Smooth muscle cell (in vitro differentiated cells): Measurements from ENCODE around the gene TOX4. TPM values are rescaled to one million over a fixed set of nuclear protein-coding genes. Genes with fewer than 3 reads are reported as not detected.

Experiments used
- DNase-seq: peaks from one replicate; lab custom pipeline; 2025; ENCODE audit not compliant: unreplicated experiment; lab: John Stamatoyannopoulos, UW
- H2AFZ ChIP-seq: fragments of 200-600 bp; sonication (generic); 2 replicates; pipeline ENCODE4 v1.6.0; 2016; ENCODE audit warnings: antibody characterized with exemption, low read depth, mild to moderate bottlenecking
- H3F3A ChIP-seq: fragments of 200-600 bp; sonication (generic); 2 replicates; pipeline ENCODE4 v1.6.0; 2017; ENCODE audit warnings: antibody characterized with exemption, low read depth
- H3K27ac ChIP-seq: fragments of 200-600 bp; sonication (generic); 2 replicates; pipeline ENCODE4 v1.5.1; 2016; ENCODE audit warnings: low read depth, mild to moderate bottlenecking
- H3K27me3 ChIP-seq: fragments of 200-600 bp; sonication (generic); 2 replicates; pipeline ENCODE4 v1.6.1; 2016; ENCODE audit warnings: low read depth, mild to moderate bottlenecking
- H3K36me3 ChIP-seq: fragments of 200-600 bp; sonication (generic); 2 replicates; pipeline ENCODE4 v1.5.1; 2016; ENCODE audit warnings: low read depth
- H3K4me1 ChIP-seq: fragments of 200-600 bp; sonication (generic); 2 replicates; pipeline ENCODE4 v1.5.1; 2016; ENCODE audit warnings: low read depth
- H3K4me2 ChIP-seq: fragments of 200-600 bp; sonication (generic); 2 replicates; pipeline ENCODE4 v1.6.0; 2016; ENCODE audit warnings: mild to moderate bottlenecking
- H3K4me3 ChIP-seq: fragments of 200-600 bp; sonication (generic); 2 replicates; pipeline ENCODE4 v1.5.1; 2016; ENCODE audit warnings: mild to moderate bottlenecking
- H3K79me2 ChIP-seq: fragments of 200-600 bp; sonication (generic); 2 replicates; pipeline ENCODE4 v1.6.0; 2016; ENCODE audit warnings: low read depth, mild to moderate bottlenecking
- H3K9ac ChIP-seq: fragments of 200-600 bp; sonication (generic); 2 replicates; pipeline ENCODE4 v1.6.0; 2016; ENCODE audit warnings: low read depth
- H3K9me3 ChIP-seq: fragments of 200-600 bp; sonication (generic); replicated peaks from 2 replicates; pipeline ENCODE4 v1.5.1; 2016; ENCODE audit warnings: low read depth
- H4K20me1 ChIP-seq: fragments of 200-600 bp; sonication (generic); 2 replicates; pipeline ENCODE4 v1.6.0; 2016; ENCODE audit warnings: low read depth
- WGBS: methylation state at CpG from one replicate; pipeline ENCODE4 v1.1.7; 2016; ENCODE audit warnings: low lambda C conversion rate; 5-methylcytosine and 5-hydroxymethylcytosine counted together
- polyA plus RNA-seq: library from polyadenylated mRNA; unstranded; fragments of >200 nt; fragmentation: Nextera tagmentation; extraction: Ambion mirVana; gene quantifications from 2 replicates; pipeline ENCODE4 v1.2.1, GENCODE V29; 2016
- total RNA-seq: library from RNA; depleted of rRNA; stranded (reverse); fragments of >200 nt; gene quantifications from 2 replicates; pipeline ENCODE4 v1.2.3, GENCODE V29; 2014
- TF ChIP-seq, protein P1 (sequence below): fragments of 200-600 bp; sonication (generic); IDR thresholded peaks from 2 replicates; pipeline ENCODE4 v1.5.1; 2017; ENCODE audit warnings: borderline replicate concordance, mild to moderate bottlenecking, antibody characterized with exemption; ENCODE audit not compliant: insufficient read depth, poor library complexity, severe bottlenecking

Gene TOX4
- total and polyA plus RNA-seq, 2 experiments from 2014 or later: 31.9 to 54.5 TPM

DNA sequence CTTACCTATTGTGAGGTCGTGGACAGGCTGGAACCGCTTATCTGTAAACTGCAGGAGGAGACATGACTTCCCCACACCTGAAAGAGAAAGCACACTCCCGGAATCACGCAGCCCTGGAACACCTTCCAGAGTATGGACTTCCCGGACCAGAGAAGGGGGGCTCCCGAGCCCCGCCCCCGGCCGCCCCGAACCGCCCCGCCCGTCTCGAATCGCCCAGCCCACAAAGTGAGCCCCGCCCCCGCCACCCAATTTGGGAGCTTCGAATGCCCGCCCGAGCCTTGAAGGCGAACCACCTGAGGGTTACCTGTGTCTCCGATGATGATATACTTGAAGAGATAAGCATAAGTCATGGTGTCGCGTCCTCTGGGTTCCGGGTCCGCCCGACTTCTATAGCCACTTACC lies 471 bp upstream of the TOX4 start:
- Histone ChIP-seq H3K4me3 (peak overlapping the region; percentile 86), H2AFZ (peak overlapping the region; percentile 91), H3K36me3 (peaks cover 10% of the 10 kb centered on the region), H3K4me2 (peak overlapping the region; percentile 98), H3K27ac (peak overlapping the region; percentile 36), H3K27me3 (no peaks in the 10 kb centered on the region), H4K20me1 (peaks cover 4% of the 10 kb centered on the region), H3K4me1 (peaks cover 17% of the 10 kb centered on the region), H3K9ac (peak overlapping the region; percentile 87), H3K9me3 (no peaks in the 10 kb centered on the region), H3K79me2 (peaks cover 68% of the 10 kb centered on the region), H3F3A (no peaks in the 10 kb centered on the region)
- DNase-seq: peak; percentile 88
- TF ChIP-seq, protein P1, sequence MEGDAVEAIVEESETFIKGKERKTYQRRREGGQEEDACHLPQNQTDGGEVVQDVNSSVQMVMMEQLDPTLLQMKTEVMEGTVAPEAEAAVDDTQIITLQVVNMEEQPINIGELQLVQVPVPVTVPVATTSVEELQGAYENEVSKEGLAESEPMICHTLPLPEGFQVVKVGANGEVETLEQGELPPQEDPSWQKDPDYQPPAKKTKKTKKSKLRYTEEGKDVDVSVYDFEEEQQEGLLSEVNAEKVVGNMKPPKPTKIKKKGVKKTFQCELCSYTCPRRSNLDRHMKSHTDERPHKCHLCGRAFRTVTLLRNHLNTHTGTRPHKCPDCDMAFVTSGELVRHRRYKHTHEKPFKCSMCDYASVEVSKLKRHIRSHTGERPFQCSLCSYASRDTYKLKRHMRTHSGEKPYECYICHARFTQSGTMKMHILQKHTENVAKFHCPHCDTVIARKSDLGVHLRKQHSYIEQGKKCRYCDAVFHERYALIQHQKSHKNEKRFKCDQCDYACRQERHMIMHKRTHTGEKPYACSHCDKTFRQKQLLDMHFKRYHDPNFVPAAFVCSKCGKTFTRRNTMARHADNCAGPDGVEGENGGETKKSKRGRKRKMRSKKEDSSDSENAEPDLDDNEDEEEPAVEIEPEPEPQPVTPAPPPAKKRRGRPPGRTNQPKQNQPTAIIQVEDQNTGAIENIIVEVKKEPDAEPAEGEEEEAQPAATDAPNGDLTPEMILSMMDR: no peak
- WGBS: under 1% methylated on average over 23 of the region's 27 CpGs

DNA sequence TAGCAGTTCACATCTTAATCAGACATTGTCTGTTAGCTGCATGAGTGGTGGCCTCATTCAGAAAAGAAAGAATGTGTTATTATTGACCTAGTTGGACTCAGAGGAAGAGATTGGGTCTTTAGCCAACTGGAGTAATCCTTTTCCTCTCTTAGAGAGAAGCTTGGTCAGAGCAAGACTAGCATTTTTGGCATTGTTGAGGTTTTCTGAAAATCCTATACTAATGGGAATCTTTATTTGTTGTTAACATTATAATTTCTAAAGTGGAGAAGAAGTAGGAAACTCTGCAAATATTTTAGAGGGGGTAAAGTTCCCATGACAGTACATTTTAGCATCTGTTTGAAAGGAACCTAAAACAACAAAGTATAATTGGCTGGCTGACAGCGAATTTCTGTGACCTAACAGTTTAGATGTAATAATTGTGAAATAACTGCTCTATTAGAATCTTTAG lies 9.7 kb downstream of the TOX4 start:
- DNase-seq: no peak
- 94% methylated on average over 1 of the region's 1 CpG for WGBS
- peaks cover 22% of the 10 kb centered on the region for H3K36me3 ChIP-seq
- no peaks in the 10 kb centered on the region for H3K4me1 ChIP-seq
- H3F3A ChIP-seq: no peaks in the 10 kb centered on the region
- TF ChIP-seq, protein P1: no peak
- H3K4me2 ChIP-seq: no peak overlapping the region
- no peaks in the 10 kb centered on the region for H3K27me3 ChIP-seq
- no peak overlapping the region for H2AFZ ChIP-seq
- peaks cover 22% of the 10 kb centered on the region for H3K79me2 ChIP-seq
- no peak overlapping the region for H3K9ac ChIP-seq
- H4K20me1 ChIP-seq: peaks cover 24% of the 10 kb centered on the region
- H3K27ac ChIP-seq: no peak overlapping the region
- no peaks in the 10 kb centered on the region for H3K9me3 ChIP-seq
- H3K4me3 ChIP-seq: no peak overlapping the region

DNA sequence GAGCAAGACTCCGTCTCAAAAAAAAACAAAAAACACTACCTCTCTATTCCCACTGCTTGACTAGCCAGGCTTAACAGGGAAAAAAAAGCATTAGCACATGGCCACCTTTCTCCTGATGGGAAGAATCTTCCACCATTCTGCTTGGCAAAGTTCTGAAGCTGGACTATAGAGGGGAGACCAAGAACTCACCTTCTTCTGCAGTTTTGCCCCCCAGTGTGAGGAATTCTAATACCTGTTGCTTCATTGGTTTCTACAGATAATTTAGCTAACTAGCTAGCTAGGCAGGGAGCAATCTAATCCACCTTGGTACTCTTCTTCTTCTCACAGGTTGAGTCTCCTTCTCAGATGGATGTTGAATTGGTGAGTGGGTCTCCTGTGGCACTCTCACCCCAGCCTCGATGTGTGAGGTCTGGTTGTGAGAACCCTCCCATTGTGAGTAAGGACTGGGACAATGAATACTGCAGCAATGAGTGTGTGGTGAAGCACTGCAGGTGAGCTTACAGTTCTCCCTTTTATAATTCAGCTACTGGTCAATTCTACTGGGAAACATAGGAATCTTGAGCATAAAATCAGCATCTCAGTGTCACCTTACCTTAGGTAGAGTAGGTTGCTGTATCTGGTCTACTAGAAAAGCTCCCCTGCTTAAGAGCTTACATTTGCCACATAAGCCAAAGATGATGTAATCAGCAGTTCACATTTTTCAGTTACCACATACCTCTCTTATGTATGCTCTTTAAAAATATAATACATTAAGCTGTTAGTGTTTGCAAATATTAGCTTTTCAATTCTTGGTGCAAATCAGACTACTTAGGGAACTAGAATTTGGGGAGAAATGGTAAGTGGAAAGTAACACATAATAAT lies 18.1 kb downstream of the TOX4 start:
- Histone ChIP-seq H3K27ac (peak overlapping the region; percentile 23), H3K4me3 (no peak overlapping the region), H3K79me2 (no peaks in the 10 kb centered on the region), H3K27me3 (no peaks in the 10 kb centered on the region), H3F3A (peaks cover 10% of the 10 kb centered on the region), H3K9me3 (no peaks in the 10 kb centered on the region), H3K4me1 (no peaks in the 10 kb centered on the region), H4K20me1 (no peaks in the 10 kb centered on the region), H3K4me2 (no peak overlapping the region), H3K9ac (no peak overlapping the region), H3K36me3 (peaks cover 40% of the 10 kb centered on the region), H2AFZ (no peak overlapping the region)
- no peak for DNase-seq
- TF ChIP-seq, protein P1: no peak
- WGBS: 75% methylated on average over 2 of the region's 2 CpGs
